Astrocyte (in vitro differentiated cells and primary cell): Measurements from ENCODE around the gene PRKCA. TPM values are rescaled to one million over a fixed set of nuclear protein-coding genes. Genes with fewer than 3 reads are reported as not detected.
A peak's percentile ranks its signal among the peaks of the same experiment; 100 is the strongest.

ENCODE experiments used
- DNase-seq: peaks from one replicate; pipeline ENCODE4 v3.0.0-alpha.2; 2010; ENCODE audit warnings: low read depth
- FAIRE-seq: peaks from 2 replicates; lab custom pipeline; 2011; peaks lifted over from hg19 to GRCh38; lab: Jason Lieb, UNC
- H2AFZ ChIP-seq: 2 replicates; pipeline ENCODE4 v1.6.0; 2012; ENCODE audit warnings: low read depth, low read length, inconsistent platforms
- H3K27ac ChIP-seq: 2 replicates; pipeline ENCODE4 v1.5.1; 2011; ENCODE audit warnings: low read depth, low read length, inconsistent platforms
- H3K27me3 ChIP-seq: 2 replicates; pipeline ENCODE4 v1.6.0; 2011; ENCODE audit warnings: low read length, inconsistent platforms; ENCODE audit not compliant: insufficient read depth
- H3K36me3 ChIP-seq: 2 replicates; pipeline ENCODE4 v1.5.1; 2011; ENCODE audit warnings: low read length, inconsistent platforms; ENCODE audit not compliant: insufficient read depth
- H3K4me1 ChIP-seq: 2 replicates; pipeline ENCODE4 v1.5.1; 2011; ENCODE audit warnings: low read length, inconsistent platforms; ENCODE audit not compliant: insufficient read depth
- H3K4me2 ChIP-seq: 2 replicates; pipeline ENCODE4 v1.6.0; 2012; ENCODE audit warnings: low read length, inconsistent platforms
- H3K4me3 ChIP-seq: 2 replicates; pipeline ENCODE4 v1.5.1; 2011; ENCODE audit warnings: low read depth, mild to moderate bottlenecking, low read length, inconsistent platforms; ENCODE audit not compliant: insufficient read depth
- H3K79me2 ChIP-seq: 2 replicates; pipeline ENCODE4 v1.6.0; 2012; ENCODE audit warnings: mild to moderate bottlenecking, low read length, inconsistent platforms; ENCODE audit not compliant: insufficient read depth
- H3K9ac ChIP-seq: 2 replicates; pipeline ENCODE4 v1.6.0; 2012; ENCODE audit warnings: mild to moderate bottlenecking, low read length, inconsistent platforms
- H3K9me3 ChIP-seq: 2 replicates; pipeline ENCODE4 v1.5.1; 2012; ENCODE audit warnings: low read depth, mild to moderate bottlenecking, low read length, inconsistent platforms; ENCODE audit not compliant: insufficient read depth
- H4K20me1 ChIP-seq: 2 replicates; pipeline ENCODE4 v1.6.0; 2012; ENCODE audit warnings: low read length, inconsistent platforms; ENCODE audit not compliant: insufficient read depth
- H3K27ac Mint-ChIP-seq: one replicate; pipeline ENCODE4 v1.8.0; 2021; ENCODE audit warnings: mild to moderate bottlenecking, mixed read lengths; ENCODE audit not compliant: unreplicated experiment
- H3K27me3 Mint-ChIP-seq: one replicate; pipeline ENCODE4 v1.8.0; 2021; ENCODE audit warnings: low read depth, mixed read lengths; ENCODE audit not compliant: unreplicated experiment
- H3K36me3 Mint-ChIP-seq: one replicate; pipeline ENCODE4 v1.8.0; 2021; ENCODE audit warnings: low read depth, mixed read lengths; ENCODE audit not compliant: unreplicated experiment
- H3K4me1 Mint-ChIP-seq: one replicate; pipeline ENCODE4 v1.8.0; 2021; ENCODE audit warnings: low read depth, mixed read lengths; ENCODE audit not compliant: unreplicated experiment
- H3K4me3 Mint-ChIP-seq: one replicate; pipeline ENCODE4 v1.8.0; 2021; ENCODE audit warnings: mild to moderate bottlenecking, moderate library complexity, mixed read lengths; ENCODE audit not compliant: unreplicated experiment
- H3K9me3 Mint-ChIP-seq: one replicate; pipeline ENCODE4 v1.8.0; 2021; ENCODE audit warnings: mild to moderate bottlenecking, mixed read lengths; ENCODE audit not compliant: unreplicated experiment
- CTCF ChIP-seq: IDR thresholded peaks from 2 replicates; pipeline ENCODE4 v1.5.1; 2011; ENCODE audit warnings: low read depth, mild to moderate bottlenecking, inconsistent platforms, low read length, moderate library complexity; ENCODE audit not compliant: insufficient read depth
- EZH2 ChIP-seq: IDR thresholded peaks from 2 replicates; pipeline ENCODE4 v1.6.1; 2012; ENCODE audit warnings: mild to moderate bottlenecking, low read length, inconsistent platforms; ENCODE audit not compliant: insufficient read depth
- total RNA-seq: library from RNA; stranded (reverse); gene quantifications from 2 replicates; pipeline ENCODE4 v1.2.1, GENCODE V29; 2021

PRKCA gene
- total RNA-seq, 1 donor from 2014 or later: 49.9 TPM

GRCh38 chr17:66541461-66542128, 239.2 kb downstream of the PRKCA start:
- H3K4me1 Mint-ChIP-seq: peaks cover 69% of the 10 kb centered on the region
- no peaks in the 10 kb centered on the region for H3K9me3 Mint-ChIP-seq
- peaks cover 48% of the 10 kb centered on the region for H3K4me1 ChIP-seq
- DNase-seq (peak; percentile 50), FAIRE-seq (no peak)
- peak overlapping the region; percentile 82 for H3K4me2 ChIP-seq
- H3K27me3 Mint-ChIP-seq: no peaks in the 10 kb centered on the region
- H3K9ac ChIP-seq: peak overlapping the region; percentile 38
- peak overlapping the region; percentile 95 for H3K27ac ChIP-seq
- H3K4me3 Mint-ChIP-seq: peak overlapping the region; percentile 54
- no peak overlapping the region for H3K4me3 ChIP-seq
- no peak overlapping the region for H2AFZ ChIP-seq
- H3K27ac Mint-ChIP-seq: peak overlapping the region; percentile 96
- H4K20me1 ChIP-seq: no peaks in the 10 kb centered on the region
- no peaks in the 10 kb centered on the region for H3K9me3 ChIP-seq
- TF ChIP-seq CTCF (no peak), EZH2 (no peak)
- no peaks in the 10 kb centered on the region for H3K36me3 ChIP-seq
- H3K27me3 ChIP-seq: no peaks in the 10 kb centered on the region
- peaks cover 16% of the 10 kb centered on the region for H3K79me2 ChIP-seq
- H3K36me3 Mint-ChIP-seq: no peaks in the 10 kb centered on the region

DNA sequence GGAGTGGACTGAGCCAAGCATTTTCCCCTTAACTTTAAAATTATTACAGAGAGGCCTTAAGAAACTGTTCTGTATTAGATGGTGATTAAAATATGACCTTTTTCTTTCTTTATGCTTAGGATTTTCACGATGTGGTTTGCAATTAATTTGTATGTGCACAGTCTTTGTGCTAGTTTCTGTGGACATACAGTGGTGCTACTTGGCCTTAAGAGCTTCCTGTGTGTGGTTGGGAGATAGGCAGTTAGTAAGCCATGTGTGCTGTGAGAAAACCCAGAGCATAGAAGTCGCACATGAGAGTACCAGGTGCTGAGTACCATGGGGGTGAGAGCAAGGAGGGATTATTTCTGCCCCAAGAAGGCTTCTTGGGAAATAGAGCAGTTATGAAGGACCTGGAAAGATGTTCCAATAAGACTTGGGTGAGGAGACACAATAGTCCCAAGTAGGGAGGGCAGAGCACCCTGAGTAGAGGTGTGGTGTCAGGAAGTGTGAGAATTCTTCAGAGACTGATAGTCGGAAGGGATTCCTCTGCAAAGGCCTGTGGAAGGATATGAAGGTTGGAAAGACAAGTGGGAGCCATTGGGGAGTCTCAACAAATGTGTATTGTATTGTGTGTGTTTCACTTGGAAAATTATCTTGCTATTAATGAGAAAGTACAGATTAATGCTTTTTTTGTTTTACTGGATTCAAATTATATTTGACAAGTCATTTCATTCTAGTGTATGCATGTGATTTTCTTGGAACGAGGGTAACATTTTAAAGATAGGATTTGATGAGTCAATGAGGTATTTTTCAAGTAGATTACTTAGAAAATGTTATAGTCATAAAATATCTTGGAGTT, 239.9 kb downstream of the PRKCA start:
- Histone ChIP-seq H3K36me3 (no peaks in the 10 kb centered on the region), H3K9ac (peak overlapping the region; percentile 38), H3K27me3 (no peaks in the 10 kb centered on the region), H2AFZ (no peak overlapping the region), H3K9me3 (no peaks in the 10 kb centered on the region), H3K27ac (peak overlapping the region; percentile 78), H3K4me2 (peak overlapping the region; percentile 82), H3K4me1 (peaks cover 48% of the 10 kb centered on the region), H3K79me2 (peaks cover 24% of the 10 kb centered on the region), H3K4me3 (no peak overlapping the region), H4K20me1 (no peaks in the 10 kb centered on the region)
- FAIRE-seq: no peak
- TF ChIP-seq EZH2: no peak
- TF ChIP-seq CTCF: no peak
- peaks cover 68% of the 10 kb centered on the region for H3K4me1 Mint-ChIP-seq
- no peaks in the 10 kb centered on the region for H3K27me3 Mint-ChIP-seq
- no peaks in the 10 kb centered on the region for H3K36me3 Mint-ChIP-seq
- peak overlapping the region; percentile 17 for H3K4me3 Mint-ChIP-seq
- DNase-seq: peak; percentile 76
- no peaks in the 10 kb centered on the region for H3K9me3 Mint-ChIP-seq
- peak overlapping the region; percentile 95 for H3K27ac Mint-ChIP-seq
